ENCODE measurements around the gene METTL24.

DNA sequence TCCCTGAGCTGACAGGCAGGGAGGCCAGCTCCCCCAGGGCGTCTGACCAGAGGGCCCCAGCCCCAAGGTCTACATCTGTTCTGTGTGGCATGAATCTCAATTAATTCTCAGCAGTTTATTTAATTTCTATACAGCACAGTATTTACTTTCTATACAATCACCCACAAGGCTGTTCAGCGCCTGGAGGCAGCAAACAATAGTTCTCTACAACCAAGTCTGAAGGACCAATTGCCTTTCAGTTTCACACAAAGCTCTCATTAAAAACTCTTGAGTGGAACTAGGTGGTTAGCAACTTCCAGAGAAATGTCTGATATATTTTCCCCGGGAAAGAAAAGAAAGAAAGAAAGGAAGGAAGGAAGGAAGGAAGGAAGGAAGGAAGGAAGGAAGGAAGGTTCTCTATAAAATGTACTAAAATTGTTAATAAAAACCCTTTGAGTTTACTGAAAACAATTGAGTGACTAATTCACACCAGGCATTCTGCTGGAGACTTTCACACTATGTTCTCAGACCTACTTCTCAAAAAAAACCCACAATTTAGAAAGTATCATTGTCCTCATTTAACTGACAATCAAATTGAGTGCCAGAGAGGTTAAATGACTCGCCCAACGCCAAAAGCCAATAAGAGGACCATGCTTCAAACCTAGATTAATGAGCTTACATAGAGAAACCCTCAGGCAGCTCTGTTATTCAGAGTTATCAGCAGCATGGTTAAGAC, 62.5 kb downstream of the METTL24 start:
- TF ChIP-seq MEF2A (IDR thresholded peaks at IDR 0.05; ENCODE audit: insufficient read depth, low read depth, low read length) (no peak), NFIC (IDR thresholded peaks at IDR 0.05; ENCODE audit: low read depth, low read length) (no peak), EP300 (IDR thresholded peaks at IDR 0.05; ENCODE audit: borderline replicate concordance in 1 of 2, control insufficient read depth in 1 of 2, low read depth in 2 of 2, low read length in 2 of 2) (no peak), POLR2A (IDR thresholded peaks at IDR 0.05; ENCODE audit: low read depth, low read length) (no peak), STAT3 (IDR thresholded peaks at IDR 0.05; ENCODE audit: low read depth, low read length) (no peak), HDAC6 (IDR thresholded peaks at IDR 0.05; ENCODE audit: unreplicated experiment) (no peak), CEBPB (IDR thresholded peaks at IDR 0.05; ENCODE audit: borderline replicate concordance in 1 of 2, low read depth in 2 of 2, low read length in 2 of 2) (no peak)
- TF ChIP-seq, protein P1, sequence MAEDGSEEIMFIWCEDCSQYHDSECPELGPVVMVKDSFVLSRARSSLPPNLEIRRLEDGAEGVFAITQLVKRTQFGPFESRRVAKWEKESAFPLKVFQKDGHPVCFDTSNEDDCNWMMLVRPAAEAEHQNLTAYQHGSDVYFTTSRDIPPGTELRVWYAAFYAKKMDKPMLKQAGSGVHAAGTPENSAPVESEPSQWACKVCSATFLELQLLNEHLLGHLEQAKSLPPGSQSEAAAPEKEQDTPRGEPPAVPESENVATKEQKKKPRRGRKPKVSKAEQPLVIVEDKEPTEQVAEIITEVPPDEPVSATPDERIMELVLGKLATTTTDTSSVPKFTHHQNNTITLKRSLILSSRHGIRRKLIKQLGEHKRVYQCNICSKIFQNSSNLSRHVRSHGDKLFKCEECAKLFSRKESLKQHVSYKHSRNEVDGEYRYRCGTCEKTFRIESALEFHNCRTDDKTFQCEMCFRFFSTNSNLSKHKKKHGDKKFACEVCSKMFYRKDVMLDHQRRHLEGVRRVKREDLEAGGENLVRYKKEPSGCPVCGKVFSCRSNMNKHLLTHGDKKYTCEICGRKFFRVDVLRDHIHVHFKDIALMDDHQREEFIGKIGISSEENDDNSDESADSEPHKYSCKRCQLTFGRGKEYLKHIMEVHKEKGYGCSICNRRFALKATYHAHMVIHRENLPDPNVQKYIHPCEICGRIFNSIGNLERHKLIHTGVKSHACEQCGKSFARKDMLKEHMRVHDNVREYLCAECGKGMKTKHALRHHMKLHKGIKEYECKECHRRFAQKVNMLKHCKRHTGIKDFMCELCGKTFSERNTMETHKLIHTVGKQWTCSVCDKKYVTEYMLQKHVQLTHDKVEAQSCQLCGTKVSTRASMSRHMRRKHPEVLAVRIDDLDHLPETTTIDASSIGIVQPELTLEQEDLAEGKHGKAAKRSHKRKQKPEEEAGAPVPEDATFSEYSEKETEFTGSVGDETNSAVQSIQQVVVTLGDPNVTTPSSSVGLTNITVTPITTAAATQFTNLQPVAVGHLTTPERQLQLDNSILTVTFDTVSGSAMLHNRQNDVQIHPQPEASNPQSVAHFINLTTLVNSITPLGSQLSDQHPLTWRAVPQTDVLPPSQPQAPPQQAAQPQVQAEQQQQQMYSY (CRISPR knock-in tag; IDR thresholded peaks at IDR 0.05): no peak
- TF ChIP-seq, protein P2, sequence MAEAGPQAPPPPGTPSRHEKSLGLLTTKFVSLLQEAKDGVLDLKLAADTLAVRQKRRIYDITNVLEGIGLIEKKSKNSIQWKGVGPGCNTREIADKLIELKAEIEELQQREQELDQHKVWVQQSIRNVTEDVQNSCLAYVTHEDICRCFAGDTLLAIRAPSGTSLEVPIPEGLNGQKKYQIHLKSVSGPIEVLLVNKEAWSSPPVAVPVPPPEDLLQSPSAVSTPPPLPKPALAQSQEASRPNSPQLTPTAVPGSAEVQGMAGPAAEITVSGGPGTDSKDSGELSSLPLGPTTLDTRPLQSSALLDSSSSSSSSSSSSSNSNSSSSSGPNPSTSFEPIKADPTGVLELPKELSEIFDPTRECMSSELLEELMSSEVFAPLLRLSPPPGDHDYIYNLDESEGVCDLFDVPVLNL (IDR thresholded peaks at IDR 0.05; ENCODE audit: low read depth, low read length): no peak
- TF ChIP-seq, protein P3, sequence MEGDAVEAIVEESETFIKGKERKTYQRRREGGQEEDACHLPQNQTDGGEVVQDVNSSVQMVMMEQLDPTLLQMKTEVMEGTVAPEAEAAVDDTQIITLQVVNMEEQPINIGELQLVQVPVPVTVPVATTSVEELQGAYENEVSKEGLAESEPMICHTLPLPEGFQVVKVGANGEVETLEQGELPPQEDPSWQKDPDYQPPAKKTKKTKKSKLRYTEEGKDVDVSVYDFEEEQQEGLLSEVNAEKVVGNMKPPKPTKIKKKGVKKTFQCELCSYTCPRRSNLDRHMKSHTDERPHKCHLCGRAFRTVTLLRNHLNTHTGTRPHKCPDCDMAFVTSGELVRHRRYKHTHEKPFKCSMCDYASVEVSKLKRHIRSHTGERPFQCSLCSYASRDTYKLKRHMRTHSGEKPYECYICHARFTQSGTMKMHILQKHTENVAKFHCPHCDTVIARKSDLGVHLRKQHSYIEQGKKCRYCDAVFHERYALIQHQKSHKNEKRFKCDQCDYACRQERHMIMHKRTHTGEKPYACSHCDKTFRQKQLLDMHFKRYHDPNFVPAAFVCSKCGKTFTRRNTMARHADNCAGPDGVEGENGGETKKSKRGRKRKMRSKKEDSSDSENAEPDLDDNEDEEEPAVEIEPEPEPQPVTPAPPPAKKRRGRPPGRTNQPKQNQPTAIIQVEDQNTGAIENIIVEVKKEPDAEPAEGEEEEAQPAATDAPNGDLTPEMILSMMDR (IDR thresholded peaks at IDR 0.05 in 2 of 3, conservative IDR thresholded peaks at IDR 0.05 in 1 of 3; ENCODE audit: control insufficient read depth in 2 of 3, extremely low read depth in 1 of 3, insufficient read depth in 1 of 3, low read depth in 3 of 3, low read length in 3 of 3): no peak
- TF ChIP-seq, protein P4, sequence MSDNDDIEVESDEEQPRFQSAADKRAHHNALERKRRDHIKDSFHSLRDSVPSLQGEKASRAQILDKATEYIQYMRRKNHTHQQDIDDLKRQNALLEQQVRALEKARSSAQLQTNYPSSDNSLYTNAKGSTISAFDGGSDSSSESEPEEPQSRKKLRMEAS (IDR thresholded peaks at IDR 0.05; ENCODE audit: low read depth, low read length): no peak
- TF ChIP-seq, protein P5, sequence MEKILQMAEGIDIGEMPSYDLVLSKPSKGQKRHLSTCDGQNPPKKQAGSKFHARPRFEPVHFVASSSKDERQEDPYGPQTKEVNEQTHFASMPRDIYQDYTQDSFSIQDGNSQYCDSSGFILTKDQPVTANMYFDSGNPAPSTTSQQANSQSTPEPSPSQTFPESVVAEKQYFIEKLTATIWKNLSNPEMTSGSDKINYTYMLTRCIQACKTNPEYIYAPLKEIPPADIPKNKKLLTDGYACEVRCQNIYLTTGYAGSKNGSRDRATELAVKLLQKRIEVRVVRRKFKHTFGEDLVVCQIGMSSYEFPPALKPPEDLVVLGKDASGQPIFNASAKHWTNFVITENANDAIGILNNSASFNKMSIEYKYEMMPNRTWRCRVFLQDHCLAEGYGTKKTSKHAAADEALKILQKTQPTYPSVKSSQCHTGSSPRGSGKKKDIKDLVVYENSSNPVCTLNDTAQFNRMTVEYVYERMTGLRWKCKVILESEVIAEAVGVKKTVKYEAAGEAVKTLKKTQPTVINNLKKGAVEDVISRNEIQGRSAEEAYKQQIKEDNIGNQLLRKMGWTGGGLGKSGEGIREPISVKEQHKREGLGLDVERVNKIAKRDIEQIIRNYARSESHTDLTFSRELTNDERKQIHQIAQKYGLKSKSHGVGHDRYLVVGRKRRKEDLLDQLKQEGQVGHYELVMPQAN (conservative IDR thresholded peaks at IDR 0.05): no peak

Data from GM12878 (cell line).